ACC112 (cell line): Measurements from ENCODE around the gene XPO6.

Experiments used
- H2AFZ ChIP-seq: fragments of 200-600 bp; sonication (generic); one replicate; pipeline ENCODE4 v1.6.0; 2017; ENCODE audit warnings: antibody characterized with exemption, low read length; ENCODE audit not compliant: unreplicated experiment
- H3K27ac ChIP-seq: fragments of 200-600 bp; sonication (generic); 2 replicates; pipeline ENCODE4 v1.5.1; 2014; ENCODE audit warnings: low read depth, mild to moderate bottlenecking, antibody characterized with exemption, low read length, moderate library complexity
- H3K27me3 ChIP-seq: fragments of 200-600 bp; sonication (generic); 2 replicates; pipeline ENCODE4 v1.6.1; 2014; ENCODE audit warnings: mild to moderate bottlenecking, antibody characterized with exemption, low read length, moderate library complexity, mixed read lengths; ENCODE audit not compliant: insufficient read depth
- H3K36me3 ChIP-seq: fragments of 200-600 bp; sonication (generic); 2 replicates; pipeline ENCODE4 v1.6.1; 2016; ENCODE audit warnings: mild to moderate bottlenecking, antibody characterized with exemption, low read length, moderate library complexity, mixed read lengths; ENCODE audit not compliant: insufficient read depth
- H3K4me1 ChIP-seq: fragments of 200-600 bp; sonication (generic); one replicate; pipeline ENCODE4 v1.6.1; 2016; ENCODE audit warnings: low read length, mixed read lengths; ENCODE audit not compliant: insufficient read depth, unreplicated experiment, control insufficient read depth
- H3K4me3 ChIP-seq: fragments of 200-600 bp; sonication (generic); 2 replicates; pipeline ENCODE4 v1.5.1; 2014; ENCODE audit warnings: mild to moderate bottlenecking, low read depth, low read length
- H3K79me2 ChIP-seq: fragments of 200-600 bp; sonication (generic); one replicate; pipeline ENCODE4 v1.6.0; 2016; ENCODE audit warnings: low read length; ENCODE audit not compliant: control insufficient read depth, unreplicated experiment, insufficient read depth

Gene XPO6

GRCh38 chr16:28196387-28196987 lies 15.3 kb downstream of the XPO6 start:
- Histone ChIP-seq H3K4me1 (peaks cover 38% of the 10 kb centered on the region), H3K27ac (peak overlapping the region; percentile 91), H3K27me3 (no peaks in the 10 kb centered on the region), H3K36me3 (peaks cover 19% of the 10 kb centered on the region), H3K4me3 (no peak overlapping the region), H2AFZ (no peak overlapping the region), H3K79me2 (peaks cover 83% of the 10 kb centered on the region)

GRCh38 chr16:28195859-28196258 lies 15.9 kb downstream of the XPO6 start:
- H3K36me3 ChIP-seq: peaks cover 16% of the 10 kb centered on the region
- no peaks in the 10 kb centered on the region for H3K27me3 ChIP-seq
- peaks cover 38% of the 10 kb centered on the region for H3K4me1 ChIP-seq
- peaks cover 83% of the 10 kb centered on the region for H3K79me2 ChIP-seq
- no peak overlapping the region for H2AFZ ChIP-seq
- peak overlapping the region; percentile 91 for H3K27ac ChIP-seq
- H3K4me3 ChIP-seq: no peak overlapping the region

- peak overlapping the region; percentile 91 for H3K27ac ChIP-seq
- H3K36me3 ChIP-seq: peaks cover 9% of the 10 kb centered on the region; the same call in 1 of the 2 replicates
- H3K4me3 ChIP-seq: peak overlapping the region; percentile 52
- H3K79me2 ChIP-seq: peaks cover 86% of the 10 kb centered on the region
- peaks cover 50% of the 10 kb centered on the region for H3K4me1 ChIP-seq
- no peaks in the 10 kb centered on the region for H3K27me3 ChIP-seq
- no peak overlapping the region for H2AFZ ChIP-seq
These were observed 18.0 kb downstream of the XPO6 start for GRCh38 chr16:28193530-28194423.

- H3K4me3 ChIP-seq: peak overlapping the region; percentile 52
- H3K79me2 ChIP-seq: peaks cover 90% of the 10 kb centered on the region
- H3K27me3 ChIP-seq: no peaks in the 10 kb centered on the region
- H3K4me1 ChIP-seq: peaks cover 59% of the 10 kb centered on the region
- H3K36me3 ChIP-seq: peaks cover 9% of the 10 kb centered on the region; the same call in 1 of the 2 replicates
- no peak overlapping the region for H2AFZ ChIP-seq
- peak overlapping the region; percentile 91 for H3K27ac ChIP-seq
These were observed 18.8 kb downstream of the XPO6 start for GRCh38 chr16:28192806-28193529.

- H2AFZ ChIP-seq: no peak overlapping the region
- H3K27ac ChIP-seq: no peak overlapping the region
- peaks cover 93% of the 10 kb centered on the region for H3K79me2 ChIP-seq
- peaks cover 73% of the 10 kb centered on the region for H3K4me1 ChIP-seq
- no peak overlapping the region for H3K4me3 ChIP-seq
- H3K36me3 ChIP-seq: peaks cover 9% of the 10 kb centered on the region; the same call in 1 of the 2 replicates
- no peaks in the 10 kb centered on the region for H3K27me3 ChIP-seq
These were observed 20.3 kb downstream of the XPO6 start for GRCh38 chr16:28191364-28191960.

GRCh38 chr16:28189245-28189644 lies 22.5 kb downstream of the XPO6 start:
- peaks cover 93% of the 10 kb centered on the region for H3K79me2 ChIP-seq
- H2AFZ ChIP-seq: no peak overlapping the region
- no peak overlapping the region for H3K27ac ChIP-seq
- no peaks in the 10 kb centered on the region for H3K27me3 ChIP-seq
- peaks cover 15% of the 10 kb centered on the region for H3K36me3 ChIP-seq
- peaks cover 55% of the 10 kb centered on the region for H3K4me1 ChIP-seq
- no peak overlapping the region for H3K4me3 ChIP-seq

GRCh38 chr16:28188085-28188916 lies 23.5 kb downstream of the XPO6 start:
- Histone ChIP-seq H3K36me3 (peaks cover 15% of the 10 kb centered on the region), H3K4me1 (peaks cover 53% of the 10 kb centered on the region), H3K4me3 (no peak overlapping the region), H3K27ac (peak overlapping the region; percentile 35), H3K27me3 (no peaks in the 10 kb centered on the region), H3K79me2 (peaks cover 97% of the 10 kb centered on the region), H2AFZ (no peak overlapping the region)

- Histone ChIP-seq H3K4me1 (peaks cover 52% of the 10 kb centered on the region), H3K36me3 (peaks cover 15% of the 10 kb centered on the region), H3K79me2 (peaks cover 96% of the 10 kb centered on the region), H3K27me3 (no peaks in the 10 kb centered on the region), H2AFZ (no peak overlapping the region), H3K4me3 (peak overlapping the region; percentile 2; the same call in 1 of the 2 replicates), H3K27ac (peak overlapping the region; percentile 35)
These were observed 24.2 kb downstream of the XPO6 start for GRCh38 chr16:28187595-28188004.

- Histone ChIP-seq H3K79me2 (peaks cover 98% of the 10 kb centered on the region), H3K27me3 (no peaks in the 10 kb centered on the region), H3K4me1 (peaks cover 57% of the 10 kb centered on the region), H3K36me3 (peaks cover 15% of the 10 kb centered on the region), H3K27ac (peak overlapping the region; percentile 35), H3K4me3 (no peak overlapping the region), H2AFZ (no peak overlapping the region)
These were observed 25.0 kb downstream of the XPO6 start for GRCh38 chr16:28186752-28187151.
